ENCODE data around the gene CALD1.

CALD1 gene

DNA sequence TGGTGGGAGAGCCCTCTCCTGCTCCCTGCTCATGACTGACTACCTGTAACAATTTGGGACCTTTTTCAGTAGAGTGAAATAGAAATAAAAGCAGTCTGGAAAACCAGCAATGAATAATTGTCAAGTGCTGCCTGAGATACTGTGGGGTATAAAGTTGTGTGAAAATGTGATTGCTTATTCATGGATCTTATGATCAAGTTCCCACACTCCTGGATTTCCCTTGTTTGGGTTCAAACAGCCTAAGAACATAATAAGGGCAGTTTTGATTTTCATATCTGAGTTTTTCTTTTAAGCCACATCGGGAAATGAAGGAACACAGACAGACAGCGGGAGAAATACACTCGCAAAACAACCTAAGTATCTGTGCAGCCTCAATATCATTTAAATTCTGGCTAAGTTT, 52.9 kb downstream of the CALD1 start:
- no peak for DNase-seq

DNA sequence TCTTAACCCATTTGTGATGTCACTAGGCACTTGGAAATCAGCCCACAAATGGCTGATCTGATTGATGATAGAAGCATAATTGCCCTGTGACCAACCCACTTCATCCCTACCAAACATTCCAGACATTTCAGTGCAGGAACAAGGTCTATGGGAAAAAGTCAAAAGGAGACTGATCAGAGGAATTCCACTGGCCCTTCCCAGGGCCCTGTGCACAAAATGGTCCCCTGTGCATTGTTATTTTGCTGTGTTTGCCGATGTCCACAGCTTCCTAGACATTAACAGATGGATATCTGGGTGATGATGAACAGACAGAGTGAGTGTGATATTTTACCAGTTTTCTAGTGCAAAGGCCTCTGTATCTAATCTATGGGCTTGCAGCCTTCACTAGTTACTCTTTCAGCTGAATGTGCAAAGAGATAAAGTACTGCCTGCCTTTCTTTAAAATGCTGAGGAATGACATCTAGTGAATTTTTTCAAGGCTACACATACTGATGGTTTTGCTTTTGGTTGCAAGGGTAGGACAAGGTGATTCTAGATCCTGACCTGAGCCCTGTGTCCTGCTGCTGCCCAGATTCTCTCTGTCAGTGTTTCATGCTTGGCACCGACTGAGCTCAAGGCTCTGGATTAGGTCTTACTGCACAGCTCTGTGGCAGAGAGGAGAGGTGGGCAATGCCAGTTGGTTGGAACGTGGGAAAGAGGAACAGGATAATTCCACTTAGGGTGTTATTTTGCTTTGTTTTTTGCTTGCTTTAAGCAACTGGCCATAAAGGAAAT, 55.4 kb downstream of the CALD1 start:
- no peak for DNase-seq

DNA sequence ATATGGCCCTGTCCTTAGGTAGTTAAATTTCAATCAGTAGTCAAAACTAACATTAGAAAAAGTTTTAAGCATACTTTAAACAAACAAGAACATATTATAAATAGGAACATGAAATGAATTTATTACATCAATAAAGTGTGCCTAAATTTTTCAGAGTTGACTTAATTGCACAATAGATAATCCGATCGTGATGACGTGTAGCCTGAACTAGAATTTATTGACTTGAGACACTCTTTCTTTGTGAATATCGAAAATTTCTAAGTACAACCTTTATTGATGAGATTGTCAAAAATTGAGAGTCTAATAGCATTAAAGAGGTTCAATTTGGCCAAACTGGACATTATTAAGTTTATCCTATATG, 56.0 kb downstream of the CALD1 start:
- no peak for DNase-seq

DNA sequence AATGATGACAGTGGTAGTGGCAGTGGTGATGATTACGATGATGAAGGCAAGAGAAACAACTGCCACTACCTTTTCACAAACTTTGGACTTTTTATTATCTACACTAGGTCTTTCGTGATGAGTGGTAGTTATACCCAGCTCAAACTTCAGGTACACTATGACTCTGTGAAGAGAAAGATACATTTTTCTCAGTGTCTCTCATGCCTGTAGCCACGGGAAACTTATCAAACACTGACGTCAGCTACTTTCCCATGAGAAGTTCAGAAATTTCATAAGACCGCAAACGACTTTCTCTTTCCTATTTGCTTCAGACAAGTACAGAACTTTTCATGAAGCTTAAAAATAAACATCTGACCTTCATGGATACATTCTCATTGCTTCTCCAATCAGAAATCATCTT, 57.0 kb downstream of the CALD1 start:
- no peak for DNase-seq

DNA sequence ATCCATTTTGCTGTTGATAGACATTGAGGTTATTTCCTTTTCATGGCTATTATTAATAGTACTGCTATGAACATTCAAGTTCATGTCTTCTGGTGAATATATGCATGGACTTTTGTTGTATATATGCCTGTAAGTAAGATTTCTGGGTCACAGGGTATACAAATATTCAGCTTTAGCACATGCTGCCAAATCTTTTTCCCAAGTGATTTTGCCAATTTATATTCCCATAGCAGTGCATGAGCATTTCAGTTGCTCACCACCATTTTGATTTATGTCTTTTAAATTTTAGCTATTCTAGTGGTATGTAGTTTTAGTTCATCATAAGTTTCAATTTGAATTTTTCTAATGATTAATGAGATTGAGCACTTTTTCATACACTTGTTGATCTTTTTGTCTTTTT, 59.9 kb downstream of the CALD1 start:
- no peak for DNase-seq

DNA sequence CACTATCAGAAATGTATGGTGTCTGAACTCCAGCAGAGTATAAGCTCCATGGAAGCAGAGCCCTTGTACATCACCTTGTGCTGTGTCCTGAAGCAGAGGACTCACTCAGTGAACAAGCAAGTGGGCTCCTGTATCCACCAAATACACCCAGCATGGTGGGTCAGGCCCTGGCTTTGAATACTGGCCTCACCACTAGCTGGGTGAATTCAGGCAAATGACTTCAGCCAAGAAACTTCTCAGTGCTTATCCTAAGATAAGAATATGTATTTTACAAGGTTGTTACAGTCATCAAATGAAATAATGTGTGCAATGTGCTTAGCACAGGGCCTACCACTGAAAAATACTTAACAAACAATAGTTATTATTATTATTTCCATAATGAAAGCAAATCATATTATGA, 62.6 kb downstream of the CALD1 start:
- no peak for DNase-seq

DNA sequence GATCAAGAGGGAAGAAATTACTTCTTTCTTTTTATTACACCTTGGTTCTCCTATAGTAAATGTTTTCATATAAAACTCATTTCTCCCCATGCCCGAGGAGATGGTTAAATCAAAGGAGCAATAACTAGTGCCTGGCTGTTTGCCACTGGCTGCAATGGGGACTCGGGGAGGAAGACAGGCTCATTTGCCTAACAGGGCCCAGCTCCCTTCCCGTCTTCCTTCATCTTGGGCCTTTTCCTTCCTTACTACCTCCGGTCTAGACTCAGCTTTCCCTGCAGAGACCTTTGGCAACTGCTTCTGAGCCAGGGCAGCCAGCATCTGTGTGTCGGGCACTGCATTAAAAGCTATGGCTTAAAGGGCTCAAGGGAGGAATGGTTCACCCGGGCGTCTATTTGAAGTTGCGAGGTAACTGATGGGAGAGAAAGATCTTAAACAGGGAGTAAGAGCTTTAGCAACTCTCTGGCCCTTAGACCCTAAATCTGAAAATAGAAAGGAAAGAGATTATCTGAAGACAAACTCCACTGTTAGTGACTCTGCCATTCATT, 63.5 kb downstream of the CALD1 start:
- no peak for DNase-seq

DNA sequence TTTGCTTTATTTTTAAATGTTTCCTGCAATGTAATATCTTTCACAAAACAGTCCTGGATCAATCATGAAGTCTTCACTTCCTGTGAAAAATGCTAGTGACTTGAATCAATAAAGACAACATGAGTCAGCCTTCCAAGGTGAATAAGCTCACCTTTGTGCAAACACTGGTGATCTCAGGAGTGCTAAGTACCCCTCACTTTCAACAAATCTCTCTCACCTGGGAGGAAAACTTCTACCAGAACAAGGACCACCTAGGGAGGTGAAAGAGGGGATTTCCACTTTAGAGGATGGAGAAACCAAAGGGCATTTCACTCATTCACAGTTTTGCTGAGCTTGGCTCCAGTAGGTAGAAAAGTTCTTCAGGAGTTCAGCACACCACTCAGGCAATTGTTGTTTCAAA, 64.8 kb downstream of the CALD1 start:
- no peak for DNase-seq

DNA sequence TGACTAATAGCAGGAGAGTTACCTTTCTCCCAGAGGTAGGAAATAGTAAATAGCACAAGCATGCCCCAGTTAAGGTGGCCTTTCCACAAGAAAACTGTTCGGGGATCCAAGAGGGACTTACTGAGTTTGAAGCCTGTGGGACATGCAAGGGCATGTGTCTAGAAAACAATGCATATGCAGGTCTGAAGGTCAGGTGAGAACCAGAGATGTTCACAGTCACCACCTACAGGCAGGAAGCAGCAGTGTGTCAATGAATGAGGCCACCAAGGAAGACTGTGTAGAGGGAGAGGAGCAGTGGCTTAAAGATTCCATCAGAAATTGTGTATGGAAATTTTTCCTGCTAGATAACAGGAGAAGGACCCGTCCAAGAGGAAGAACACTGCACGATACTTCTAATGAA, 66.0 kb downstream of the CALD1 start:
- DNase-seq, result no peak

DNA sequence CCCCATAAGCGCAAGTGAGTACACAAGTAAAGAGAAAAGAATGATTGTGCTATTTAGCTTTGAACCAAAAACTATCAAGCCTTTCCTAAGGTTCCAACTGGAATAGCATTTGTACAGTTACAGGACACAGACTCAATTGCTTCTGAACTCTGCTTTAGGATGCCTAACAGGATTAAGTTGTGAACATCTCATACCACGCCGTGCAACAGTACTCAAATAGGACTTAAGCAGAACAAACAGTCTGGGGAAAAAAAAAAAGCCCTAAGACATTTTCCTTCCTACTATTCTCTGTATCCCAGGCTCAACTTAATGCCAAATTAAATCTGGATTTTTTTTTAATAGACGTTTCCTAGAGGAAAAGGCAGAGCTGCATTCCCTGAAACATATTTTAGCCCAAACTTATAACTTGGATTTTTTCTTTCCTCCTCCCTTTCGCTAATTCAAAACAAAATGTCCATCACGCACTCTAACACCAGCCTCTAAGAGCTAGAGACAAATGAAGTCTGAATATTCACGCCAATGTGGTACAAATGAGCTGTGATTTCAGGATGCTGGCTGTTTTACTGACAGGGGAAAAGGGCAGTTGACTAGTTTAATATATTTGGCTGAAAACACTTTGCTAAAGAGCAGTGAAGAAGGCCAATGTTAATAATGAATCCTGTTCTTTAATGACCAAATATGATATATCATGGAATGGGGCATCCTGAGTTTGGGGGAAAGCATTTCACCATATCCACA, 68.6 kb downstream of the CALD1 start:
- no peak for DNase-seq

DNA sequence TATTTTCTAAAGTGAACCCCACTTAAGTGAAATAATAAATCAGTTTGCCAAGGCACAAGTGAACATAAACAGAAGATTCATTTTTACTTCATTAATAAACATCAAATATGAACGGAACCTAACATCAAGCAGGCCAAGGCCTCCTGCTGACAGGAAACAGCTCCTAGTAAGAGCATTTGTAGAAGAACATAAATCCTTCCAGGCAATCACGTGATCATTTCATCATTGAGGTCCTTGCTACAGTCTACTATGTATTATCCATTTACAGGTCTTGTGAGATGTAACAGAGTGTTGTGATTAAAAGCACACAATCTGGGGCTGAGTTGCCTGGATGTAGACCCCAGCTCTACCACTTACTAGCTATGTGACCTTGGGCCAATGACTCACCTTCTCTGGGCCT, 70.6 kb downstream of the CALD1 start:
- no peak for DNase-seq

DNA sequence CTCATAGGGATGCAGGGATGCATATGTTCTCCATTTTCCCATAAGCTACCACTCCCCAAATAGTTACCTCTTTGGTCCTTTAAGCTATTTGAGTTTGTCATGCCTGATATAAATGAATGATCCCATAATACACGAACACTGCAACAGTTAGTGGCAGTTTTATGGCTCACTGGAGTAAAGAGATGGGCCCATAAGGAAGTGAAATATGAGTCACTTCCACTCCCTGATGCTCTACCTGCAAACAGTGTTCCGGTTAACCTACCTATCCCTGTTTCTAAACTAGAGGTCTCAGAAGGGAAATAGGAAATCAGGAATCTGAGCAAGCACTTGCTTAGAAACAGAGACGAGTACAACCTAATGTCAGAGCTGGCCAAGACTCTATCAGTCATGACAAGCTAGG, 71.7 kb downstream of the CALD1 start:
- no peak for DNase-seq

DNA sequence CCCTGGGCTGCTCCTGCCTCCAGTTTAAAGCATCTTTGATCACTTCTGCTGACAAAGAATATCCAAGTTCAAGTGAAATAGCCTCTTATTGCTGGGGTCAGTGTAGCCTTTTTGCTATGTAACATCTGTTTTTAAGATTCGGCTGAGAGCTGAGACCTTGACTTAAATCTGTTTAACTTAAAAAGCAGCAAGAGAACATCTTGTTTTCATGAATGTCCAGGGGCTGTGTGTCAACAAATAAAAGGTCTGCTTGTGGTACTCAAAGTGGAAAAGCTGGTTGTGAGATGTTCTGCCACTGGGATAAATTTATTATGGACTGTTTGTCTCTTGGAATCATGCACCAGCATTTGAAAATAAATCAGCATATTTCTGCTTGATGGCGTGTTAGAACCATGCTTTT, 73.2 kb downstream of the CALD1 start:
- DNase-seq, result no peak

DNA sequence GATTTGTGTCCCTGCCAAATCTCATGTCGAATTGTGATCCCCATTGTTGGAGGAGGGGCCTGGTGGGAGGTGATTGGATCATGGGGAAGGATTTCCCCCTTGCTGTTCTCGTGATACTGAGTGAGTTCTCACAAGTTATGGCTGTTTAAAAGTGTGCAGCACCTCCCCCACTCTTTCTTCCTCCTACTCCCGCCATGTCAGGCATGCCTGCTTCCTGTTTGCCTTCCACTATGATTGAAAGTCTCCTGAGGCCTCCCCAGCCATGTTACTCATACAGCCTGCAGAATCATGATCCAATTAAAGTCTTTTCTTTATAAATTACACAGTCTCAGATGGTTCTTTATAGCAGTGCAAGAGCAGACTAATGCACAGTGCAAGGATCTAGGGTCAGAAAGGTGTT, 75.4 kb downstream of the CALD1 start:
- no peak for DNase-seq

DNA sequence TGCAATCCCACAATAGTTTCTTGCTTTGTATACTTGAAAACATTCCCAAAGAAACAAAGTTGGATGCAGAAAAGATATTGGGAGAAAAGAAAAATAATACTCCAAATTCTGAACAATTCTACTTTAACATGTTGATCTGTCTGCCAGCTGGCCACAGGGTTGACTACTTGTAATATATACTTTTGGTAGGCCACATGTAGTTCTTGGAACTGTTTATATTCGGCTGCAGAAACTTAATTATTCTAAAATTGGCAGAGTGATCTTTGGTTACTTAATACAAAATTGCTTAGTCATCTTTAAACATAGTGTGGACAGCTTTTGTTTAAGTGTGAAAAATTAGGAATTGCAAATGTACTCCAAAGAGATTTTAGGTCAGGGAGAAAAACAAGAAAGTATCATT, 76.0 kb downstream of the CALD1 start:
- DNase-seq, result no peak

DNA sequence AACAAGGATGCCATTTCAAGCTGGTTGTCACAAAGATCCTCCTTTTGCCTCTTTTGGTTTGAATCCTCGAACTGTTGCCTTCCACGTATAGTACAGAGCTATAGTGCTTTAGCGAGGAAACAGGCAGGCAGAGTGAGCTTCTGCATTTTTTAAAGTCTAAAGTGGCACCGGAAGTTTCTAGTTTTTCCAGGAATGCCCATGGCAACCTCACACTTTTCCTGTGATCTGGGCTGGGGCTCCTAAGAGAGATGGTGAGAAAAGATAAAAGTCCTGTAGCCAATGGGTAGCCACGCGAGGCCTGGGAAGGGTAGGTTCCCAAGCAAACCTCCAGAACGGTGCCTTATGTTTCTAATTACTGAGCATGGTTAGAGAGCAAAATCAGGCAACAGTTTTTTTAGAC, 76.7 kb downstream of the CALD1 start:
- DNase-seq, result no peak

DNA sequence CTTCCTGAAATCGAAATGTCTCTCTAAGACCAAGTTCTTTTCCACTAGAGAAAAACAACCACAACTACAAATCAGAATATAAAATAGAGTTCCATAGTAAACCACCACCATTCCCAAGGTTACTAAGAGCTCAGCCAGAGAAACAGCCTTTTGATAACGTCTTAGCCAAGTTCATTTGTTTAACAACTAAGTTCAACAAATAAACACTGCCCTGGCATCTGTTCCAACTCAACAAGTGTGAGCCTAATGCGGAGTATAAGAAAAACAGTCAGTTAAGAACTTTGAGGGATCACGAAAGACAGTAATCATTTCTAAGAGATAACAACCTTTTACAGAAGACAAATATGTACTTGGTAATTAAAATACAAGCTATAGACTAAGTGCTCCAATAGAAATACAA, 77.3 kb downstream of the CALD1 start:
- DNase-seq, result no peak

DNA sequence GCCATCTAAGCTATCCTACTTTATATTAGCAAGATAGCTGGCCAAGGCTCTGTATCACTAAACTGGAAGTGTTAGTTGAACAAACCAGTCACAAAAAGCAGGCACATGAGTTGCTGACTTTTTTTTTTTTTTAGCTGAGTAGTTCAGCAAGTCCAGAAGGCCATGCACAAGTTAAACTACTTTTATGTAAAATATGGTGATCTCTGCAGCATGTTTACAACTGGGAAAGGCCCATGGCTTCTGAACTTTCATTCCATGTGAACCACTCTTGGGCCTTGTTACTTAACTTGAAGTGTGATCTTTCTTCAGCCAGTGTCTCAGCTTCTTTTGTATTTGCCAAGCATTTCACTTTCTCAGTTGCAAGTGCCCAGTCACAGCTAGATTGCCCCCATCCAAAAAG, 78.5 kb downstream of the CALD1 start:
- no peak for DNase-seq

DNA sequence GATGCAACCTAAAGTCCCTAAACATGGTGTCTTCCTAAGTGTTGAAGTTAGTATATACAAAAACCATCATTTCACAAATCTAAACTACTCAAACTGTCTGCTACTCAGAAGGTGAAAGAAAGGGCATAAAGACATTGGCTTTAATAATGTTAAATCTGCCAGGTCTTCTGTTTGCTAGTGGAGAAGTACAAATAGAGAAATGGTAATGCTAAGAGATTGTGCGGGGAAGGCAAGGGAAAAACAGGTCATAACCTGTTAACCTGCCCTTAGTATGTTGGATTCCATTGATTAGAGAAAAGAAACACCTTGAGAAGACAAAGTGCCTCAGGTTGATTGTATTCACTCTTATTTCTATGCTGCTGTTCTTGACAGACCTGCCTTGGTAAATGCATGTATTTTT, 80.3 kb downstream of the CALD1 start:
- DNase-seq, result no peak

DNA sequence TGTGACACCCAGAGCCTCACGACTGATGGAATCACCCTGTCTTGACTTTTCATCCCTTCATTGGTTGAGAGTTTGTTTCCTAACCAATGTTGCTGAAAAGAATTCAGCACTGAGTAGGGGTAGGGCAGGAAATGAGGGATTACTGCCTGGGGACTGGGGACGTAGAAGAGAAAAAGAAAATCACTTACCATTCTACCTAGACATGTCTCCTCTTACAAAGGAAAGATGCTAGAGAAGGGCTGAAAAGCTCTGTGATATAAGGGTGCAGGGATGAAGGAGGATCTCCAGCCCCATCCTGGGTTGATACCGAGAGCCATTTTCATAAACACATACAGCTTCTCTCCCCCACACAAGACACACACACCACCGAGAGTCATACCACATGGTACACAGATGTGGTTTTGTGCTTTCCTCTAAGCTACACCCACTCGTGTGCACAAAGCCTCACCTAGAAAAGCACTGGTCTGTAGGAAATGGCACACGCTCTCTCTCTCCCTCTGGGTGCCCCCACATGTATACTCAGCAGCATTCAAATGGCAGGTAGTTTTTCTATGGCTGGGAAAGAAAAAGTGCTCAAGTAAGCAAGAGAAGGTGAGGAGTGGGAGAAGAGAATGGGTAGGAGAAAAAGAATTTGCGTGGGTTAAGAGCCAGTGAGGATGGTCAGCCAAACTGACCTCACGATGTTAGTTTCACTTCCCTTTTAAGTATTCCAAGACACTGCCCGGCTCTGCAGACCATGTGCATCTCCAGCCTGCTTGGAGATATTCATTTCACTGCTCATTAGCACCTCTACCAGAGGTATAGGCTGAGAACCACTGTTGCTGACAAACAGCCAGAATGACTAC, 85.8 kb downstream of the CALD1 start:
- DNase-seq, result peak; percentile 21

DNA sequence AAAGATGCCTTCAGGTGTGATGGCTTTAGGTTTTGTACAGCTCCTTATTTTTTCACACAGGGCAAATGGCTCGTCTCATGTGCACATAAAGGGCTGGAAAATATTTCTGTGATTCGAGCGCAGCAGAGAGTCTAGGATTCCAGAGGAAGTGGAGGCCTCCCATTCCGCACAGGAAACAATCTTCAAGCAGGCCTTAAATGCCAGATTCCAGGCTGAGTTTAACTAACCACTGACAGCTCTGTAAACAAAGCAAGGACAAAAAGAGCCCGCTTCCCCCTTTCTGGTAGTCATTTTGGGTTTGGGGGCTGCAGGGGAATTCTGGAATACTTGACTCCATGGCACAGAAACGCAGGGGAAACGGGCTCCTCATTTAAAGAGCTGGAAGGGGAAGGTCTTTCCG, 87.2 kb downstream of the CALD1 start:
- no peak for DNase-seq

DNA sequence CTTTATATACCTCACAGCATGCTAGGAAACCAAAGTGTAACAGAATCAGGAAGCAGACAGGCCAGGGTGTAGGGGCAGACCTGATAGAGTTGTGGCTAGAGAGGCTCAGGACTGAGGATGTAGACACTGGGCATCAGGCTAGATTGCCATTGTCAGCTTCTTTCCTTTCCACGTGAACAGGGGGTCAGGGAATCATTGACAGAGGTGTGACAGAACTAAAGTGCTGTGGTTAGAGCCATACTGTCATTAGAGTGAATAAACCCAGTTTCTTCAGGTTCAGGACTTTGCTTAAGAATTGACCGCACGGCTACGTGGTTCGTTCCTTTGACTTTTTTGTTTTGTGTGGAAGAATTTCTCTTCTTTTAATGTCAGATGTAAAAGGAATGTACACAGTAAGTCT, 90.7 kb downstream of the CALD1 start:
- no peak for DNase-seq

DNA sequence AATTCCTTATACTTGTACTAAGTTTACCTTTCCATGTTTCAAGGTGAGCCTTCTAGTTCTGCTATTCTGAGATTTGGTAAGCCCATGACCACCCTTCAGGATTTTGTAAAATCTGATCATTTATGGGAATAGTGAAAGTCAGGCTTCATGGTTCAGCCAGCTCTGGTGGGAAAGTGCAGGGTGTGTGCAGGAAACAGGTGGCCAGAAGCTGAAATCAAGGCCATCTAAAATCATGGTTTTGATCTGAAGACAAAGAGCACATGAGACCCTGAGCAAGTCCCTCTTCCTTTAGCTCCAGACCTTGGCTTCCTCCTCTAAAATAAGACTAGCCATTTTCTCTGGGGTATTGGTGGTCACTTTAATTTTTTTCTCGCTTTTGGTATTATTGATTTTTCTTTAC, 91.3 kb downstream of the CALD1 start:
- no peak for DNase-seq

DNA sequence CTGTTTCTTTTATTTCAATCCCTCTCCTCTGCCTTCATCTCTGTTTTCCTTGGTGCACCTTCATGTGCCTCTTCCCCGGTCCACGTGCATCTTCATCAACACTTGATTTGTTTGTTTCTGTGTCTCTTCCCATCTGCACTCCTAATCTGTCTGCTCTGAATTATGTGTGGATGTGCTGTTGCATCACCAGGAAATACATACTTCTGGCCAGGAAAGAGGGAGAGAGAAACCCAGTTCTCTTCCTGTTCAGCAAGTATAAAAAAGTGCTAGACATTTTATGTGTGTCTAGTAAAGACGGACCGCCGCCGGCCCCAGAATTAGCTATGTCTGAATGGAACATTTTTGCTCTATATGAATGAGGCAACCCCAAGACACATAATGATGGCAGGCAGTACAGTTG, 93.8 kb downstream of the CALD1 start:
- no peak for DNase-seq

Measured in activated T-cell treated with anti-CD3 and anti-CD28 coated beads for 4 hours (primary cell).